ENCODE data around the gene ACTR3. TPM values are rescaled to one million over a fixed set of nuclear protein-coding genes. Genes with fewer than 3 reads are reported as not detected.
A peak's percentile ranks its signal among the peaks of the same experiment; 100 is the strongest.

The ACTR3 gene
- total RNA-seq, 1 donor from 2014 or later = 285 TPM

GRCh38 chr2:113876503-113877387 lies 13.1 kb upstream of the ACTR3 start:
- no peak for DNase-seq (ENCODE audit: low read depth)

GRCh38 chr2:113877711-113878598 lies 11.9 kb upstream of the ACTR3 start:
- DNase-seq (ENCODE audit: low read depth) = no peak

GRCh38 chr2:113878743-113879142 lies 11.1 kb upstream of the ACTR3 start:
- DNase-seq (ENCODE audit: low read depth) = no peak

GRCh38 chr2:113879457-113879856 lies 10.4 kb upstream of the ACTR3 start:
- no peak for DNase-seq (ENCODE audit: low read depth)

- peak; percentile 85 for DNase-seq (ENCODE audit: low read depth)
Observed at GRCh38 chr2:113886479-113887008, 3.3 kb upstream of the ACTR3 start.

GRCh38 chr2:113887009-113887792 lies 2.7 kb upstream of the ACTR3 start:
- DNase-seq (ENCODE audit: low read depth) = no peak

- DNase-seq (ENCODE audit: low read depth) = no peak
Observed at GRCh38 chr2:113888641-113889470, 1.0 kb upstream of the ACTR3 start.

GRCh38 chr2:113890253-113891235 lies 655 bp downstream of the ACTR3 start:
- DNase-seq (ENCODE audit: low read depth) = peak; percentile 66

GRCh38 chr2:113891265-113891959 lies 1.5 kb downstream of the ACTR3 start:
- no peak for DNase-seq (ENCODE audit: low read depth)

- DNase-seq (ENCODE audit: low read depth) = no peak
Observed at GRCh38 chr2:113892004-113892710, 2.3 kb downstream of the ACTR3 start.

GRCh38 chr2:113894156-113894743 lies 4.4 kb downstream of the ACTR3 start:
- DNase-seq (ENCODE audit: low read depth) = peak; percentile 60

- no peak for DNase-seq (ENCODE audit: low read depth)
Observed at GRCh38 chr2:113895301-113895700, 5.4 kb downstream of the ACTR3 start.

GRCh38 chr2:113895819-113896563 lies 6.1 kb downstream of the ACTR3 start:
- DNase-seq (ENCODE audit: low read depth) = no peak

GRCh38 chr2:113896791-113897190 lies 6.9 kb downstream of the ACTR3 start:
- no peak for DNase-seq (ENCODE audit: low read depth)

- no peak for DNase-seq (ENCODE audit: low read depth)
Observed at GRCh38 chr2:113898081-113898480, 8.2 kb downstream of the ACTR3 start.

- no peak for DNase-seq (ENCODE audit: low read depth)
Observed at GRCh38 chr2:113899166-113899565, 9.3 kb downstream of the ACTR3 start.

Measured in myocyte (in vitro differentiated cells).